HepG2 (cell line): ENCODE data around the gene DUOXA1. TPM values are rescaled to one million over a fixed set of nuclear protein-coding genes. Genes with fewer than 3 reads are reported as not detected.

ENCODE experiments used
- ATAC-seq: fragments of 200-7000 bp; cut with Tn5 transposase; 3 replicates; pipeline ENCODE4 v1.9.1; 2020; ENCODE audit warnings: mild to moderate bottlenecking, moderate library complexity
- BruUV-seq: library from RNA; stranded (reverse); fragments of 400-500 nt; replicated peaks from 2 replicates; lab custom pipeline; 2021; lab: Mats Ljungman, UMichigan
- CTCF ChIA-PET: fragments of 300-600 bp; formaldehyde crosslinking; extraction: SDS; loops from one replicate; lab custom pipeline; 2021; ENCODE audit warnings: low total read pairs, inconsistent platforms, low intra/inter-chr PET ratio; lab: Yijun Ruan, JAX
- POLR2A ChIA-PET: fragments of 350-600 bp; sonication (Branson Sonifier 250); formaldehyde crosslinking; loops from one replicate; lab custom pipeline; 2020; ENCODE audit warnings: antibody characterized with exemption, inconsistent platforms; lab: Yijun Ruan, JAX
- DNase-seq: peaks from one replicate; pipeline ENCODE4 v3.0.0-alpha.2; 2015; ENCODE audit warnings: low spot score
- FAIRE-seq: peaks from 3 replicates; lab custom pipeline; 2011; peaks lifted over from hg19 to GRCh38; lab: Jason Lieb, UNC
- H2AFZ ChIP-seq: one replicate; pipeline ENCODE4 v1.6.1; 2011; ENCODE audit warnings: low read length, inconsistent platforms
- H3K27ac ChIP-seq: fragments of 300-600 bp; 3 replicates; pipeline ENCODE4 v1.8.0; 2011; ENCODE audit warnings: mixed run types, mild to moderate bottlenecking, mixed read lengths, low read length, inconsistent platforms; ENCODE audit not compliant: insufficient read depth; ENCODE audit errors: extremely low read length
- H3K27me3 ChIP-seq, 2 experiments: fragments of 200-600 bp in 1 of 2; 2 replicates in 1 of 2; 3 replicates in 1 of 2; pipeline versions ENCODE4 v1.6.0 to v1.8.0; 2011; ENCODE audit warnings: low read length in 2 of 2, mild to moderate bottlenecking in 2 of 2, moderate library complexity in 2 of 2, inconsistent platforms in 1 of 2; ENCODE audit not compliant: insufficient read depth in 2 of 2, control insufficient read depth in 1 of 2
- H3K36me3 ChIP-seq, 2 experiments: fragments of 200-600 bp in 1 of 2; replicated peaks in 1 of 2; 2 replicates in 1 of 2; 3 replicates in 1 of 2; pipeline versions ENCODE4 v1.5.1 to v1.8.0; 2011; ENCODE audit warnings: low read length in 2 of 2, inconsistent platforms in 1 of 2; ENCODE audit not compliant: insufficient read depth in 2 of 2, control insufficient read depth in 1 of 2
- H3K4me1 ChIP-seq: 2 replicates; pipeline ENCODE4 v1.5.1; 2012; ENCODE audit warnings: low read length, inconsistent platforms; ENCODE audit not compliant: insufficient read depth
- H3K4me2 ChIP-seq: 2 replicates; pipeline ENCODE4 v1.6.0; 2011; ENCODE audit warnings: low read depth, low read length, inconsistent platforms
- H3K4me3 ChIP-seq, 3 experiments: fragments of 200-600 bp in 1 of 3; sonication (generic), shearing (Covaris generic) in 1 of 3; replicated peaks in 1 of 3; 2 replicates each; pipeline ENCODE4 v1.5.1; 2011 to 2016; ENCODE audit warnings: low read length in 3 of 3, inconsistent platforms in 2 of 3, low read depth in 2 of 3, mild to moderate bottlenecking in 2 of 3, control low read depth in 1 of 3, mixed read lengths in 1 of 3; ENCODE audit not compliant: insufficient read depth in 1 of 3
- H3K79me2 ChIP-seq: one replicate; pipeline ENCODE4 v1.6.1; 2011; ENCODE audit warnings: low read length, inconsistent platforms; ENCODE audit not compliant: insufficient read depth
- H3K9ac ChIP-seq: 2 replicates; pipeline ENCODE4 v1.6.0; 2011; ENCODE audit warnings: mild to moderate bottlenecking, low read depth, low read length, inconsistent platforms; ENCODE audit not compliant: insufficient read depth
- H3K9me3 ChIP-seq: 2 replicates; pipeline ENCODE4 v1.5.1; 2012; ENCODE audit warnings: mild to moderate bottlenecking, low read length
- H4K20me1 ChIP-seq: 2 replicates; pipeline ENCODE4 v1.6.0; 2011; ENCODE audit warnings: inconsistent platforms, mild to moderate bottlenecking, low read length, moderate library complexity; ENCODE audit not compliant: insufficient read depth
- EZH2 ChIP-seq: conservative IDR thresholded peaks from 2 replicates; pipeline ENCODE4 v1.6.1; 2012; ENCODE audit warnings: mild to moderate bottlenecking, low read depth, low read length, moderate library complexity
- IRF2 ChIP-seq: IDR thresholded peaks from 2 replicates; pipeline ENCODE4 v1.6.1; 2018; ENCODE audit warnings: missing genetic modification reagents, missing compliant biosample characterization
- ISL2 ChIP-seq: sonication (generic); formaldehyde crosslinking; IDR thresholded peaks from 2 replicates; pipeline ENCODE4 v1.5.0; 2020; ENCODE audit warnings: missing genetic modification reagents
- SATB2 ChIP-seq: sonication (generic); formaldehyde crosslinking; IDR thresholded peaks from 2 replicates; pipeline ENCODE4 v1.5.0; 2020; ENCODE audit warnings: missing genetic modification reagents
- TEAD3 ChIP-seq: optimal IDR thresholded peaks from 2 replicates; pipeline ENCODE3; 2016; ENCODE audit warnings: borderline replicate concordance
- ZFX ChIP-seq: sonication (generic); formaldehyde crosslinking; IDR thresholded peaks from 2 replicates; pipeline ENCODE4 v1.4.0; 2020; ENCODE audit warnings: mild to moderate bottlenecking, low read depth, missing genetic modification reagents, moderate library complexity
- WGBS: methylation state at CpG from one replicate; pipeline ENCODE4 v1.1.6; 2017; ENCODE audit warnings: low lambda C conversion rate; 5-methylcytosine and 5-hydroxymethylcytosine counted together
- in situ Hi-C: cut with HindIII; loops from 2 replicates; pipeline ENCODE4 v1.10.0; 2017; ENCODE audit warnings: low pct_unique_long_range_greater_than_20kb; ENCODE audit not compliant: extremely low pct_ligation_motif_present
- intact Hi-C: fragments of 100-400 bp; cut with micrococcal nuclease; formaldehyde crosslinking; loops from one replicate; pipeline ENCODE4 v1.10.0; 2022; ENCODE audit not compliant: unreplicated experiment
- polyA plus RNA-seq, 8 experiments: library from polyadenylated mRNA; depleted of rRNA in 3 of 8; stranded (reverse) in 7 of 8; unstranded in 1 of 8; fragments of >200 nt; fragmentation: Illumina TruSeq in 4 of 8; extraction: Trizol in 4 of 8; gene quantifications; 2 replicates each; pipeline versions ENCODE4 v1.2.1 to v1.2.3, GENCODE V29; 2011 to 2016; ENCODE audit warnings: low read depth in 4 of 8, missing spikeins in 1 of 8, mixed read lengths in 1 of 8; ENCODE audit not compliant: insufficient read depth in 1 of 8
- total RNA-seq, 5 experiments: library from RNA; depleted of rRNA; stranded (reverse); fragments of >200 nt; fragmentation: Illumina TruSeq; extraction: Trizol; gene quantifications; 2 replicates each; pipeline ENCODE4 v1.2.3, GENCODE V29; 2016; ENCODE audit warnings: low read depth in 1 of 5
- TF ChIP-seq, protein P1 (sequence below): sonication (generic); formaldehyde crosslinking; IDR thresholded peaks from 2 replicates; pipeline ENCODE4 v1.4.0; 2020; ENCODE audit warnings: mild to moderate bottlenecking, missing genetic modification reagents
- TF ChIP-seq, protein P2 (sequence below): sonication (generic); formaldehyde crosslinking; IDR thresholded peaks from 2 replicates; pipeline ENCODE4 v1.4.0; 2020; ENCODE audit warnings: missing genetic modification reagents, low read depth, mild to moderate bottlenecking, borderline replicate concordance
- TF ChIP-seq, protein P3 (sequence below): sonication (generic); formaldehyde crosslinking; conservative IDR thresholded peaks from 2 replicates; pipeline ENCODE4 v1.4.0; 2020; ENCODE audit warnings: missing genetic modification reagents
- TF ChIP-seq, protein P4 (sequence below): sonication (generic); IDR thresholded peaks from 2 replicates; pipeline ENCODE4 v1.6.1; 2016; ENCODE audit warnings: low read depth, borderline replicate concordance

The DUOXA1 gene
- total and polyA plus RNA-seq, 2 of the 13 experiments (the other 11 are each of a cell fraction or from before 2014, with no cell fraction given): not detected

DNA sequence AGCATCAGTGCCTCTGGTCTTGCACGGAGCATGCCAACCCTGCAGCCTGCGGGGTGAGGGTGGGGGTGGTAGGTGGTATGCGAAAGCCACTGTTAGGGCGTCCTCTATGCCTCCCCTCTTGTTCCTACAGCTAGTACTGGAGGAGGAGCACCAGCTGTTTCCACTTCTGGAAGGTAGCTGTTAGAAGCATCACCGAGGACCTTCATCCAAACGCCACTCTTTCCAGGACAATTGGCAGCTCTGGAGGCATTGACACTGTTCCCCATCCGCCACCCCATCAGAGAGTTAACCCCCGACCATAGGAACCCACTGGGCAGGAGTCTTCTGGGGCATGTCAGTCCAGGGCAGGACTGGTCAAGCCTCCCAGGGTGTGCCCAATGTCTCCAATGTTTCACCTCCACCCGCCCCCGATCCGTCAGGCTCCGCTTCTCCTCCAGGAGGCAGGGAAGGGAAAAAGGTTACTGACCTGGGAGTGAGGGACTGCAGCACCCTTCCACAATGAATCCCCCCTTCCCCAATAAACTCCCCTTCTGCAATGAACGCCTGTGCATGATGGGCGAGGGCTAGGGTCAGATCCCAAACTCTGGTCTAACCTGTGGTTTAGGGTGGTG, 16.2 kb downstream of the DUOXA1 start:
- BruUV-seq: no TSS peak

DNA sequence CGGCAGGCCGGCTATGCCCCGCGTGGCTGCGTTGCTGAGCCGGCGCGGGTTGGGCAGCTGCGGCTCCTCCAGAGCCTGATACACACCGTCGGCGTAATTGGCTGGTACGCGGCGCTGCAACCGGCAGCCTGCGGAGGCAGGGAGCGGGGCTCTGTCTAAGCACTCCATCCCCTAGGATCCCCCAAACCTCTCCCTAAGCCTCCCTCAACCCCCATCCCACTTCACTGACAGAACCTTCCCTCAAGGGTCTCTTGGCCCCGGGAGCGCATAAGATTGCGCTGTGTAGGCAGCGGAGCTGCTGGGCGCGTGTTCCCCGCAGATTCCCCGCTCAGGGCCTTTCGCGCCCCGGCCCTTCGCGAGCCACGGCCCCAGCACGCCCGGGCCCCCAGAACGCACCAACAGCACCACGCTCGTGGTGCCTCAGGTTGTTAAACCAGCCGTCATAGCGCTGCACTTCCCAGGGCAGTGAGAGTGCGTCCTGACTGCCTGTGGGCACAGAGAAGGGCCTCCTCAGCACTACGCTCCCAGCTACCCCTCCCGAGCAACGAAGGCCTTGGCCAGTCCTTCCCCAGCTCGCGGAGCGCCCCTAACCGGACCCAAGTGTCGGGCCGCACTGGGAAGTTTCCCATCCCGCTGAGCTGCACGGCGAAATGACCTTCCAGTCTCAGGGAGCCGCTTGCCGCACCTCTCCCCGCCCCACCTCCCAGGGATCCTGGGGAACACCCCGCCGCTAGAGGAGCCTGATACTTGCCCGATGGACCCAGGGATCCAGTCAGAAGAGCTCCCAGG, 16.9 kb downstream of the DUOXA1 start:
- CTCF ChIA-PET: no interaction called here
- ATAC-seq: no peak
- Histone ChIP-seq H3K4me1 (peaks cover 23% of the 10 kb centered on the region), H2AFZ (no peak overlapping the region), H3K27ac (no peak overlapping the region), H3K79me2 (no peaks in the 10 kb centered on the region), H4K20me1 (no peaks in the 10 kb centered on the region), H3K9ac (no peak overlapping the region), H3K4me2 (peak overlapping the region; percentile 18; the same call in 1 of the 2 replicates), H3K4me3 (no peak overlapping the region; a peak in 1 of 6 replicates), H3K36me3 (no peaks in the 10 kb centered on the region), H3K27me3 (peaks cover 15 to 69% of the 10 kb centered on the region in 2 experiments), H3K9me3 (no peaks in the 10 kb centered on the region)
- intact Hi-C loops (no loop called here), in situ Hi-C loops (no loop called here)
- no TSS peak for BruUV-seq
- no CpG with 5 or more reads among the region's 58 CpGs for WGBS
- FAIRE-seq: no peak
- no peak for DNase-seq
- POLR2A ChIA-PET: no interaction called here
- TF ChIP-seq EZH2 (peak; percentile 33; the same call in 1 of the 2 replicates), ZFX (CRISPR knock-in tag) (no peak), SATB2 (CRISPR knock-in tag) (no peak), IRF2 (CRISPR knock-in tag) (no peak), TEAD3 (CRISPR knock-in tag) (no peak), ISL2 (no peak)
- TF ChIP-seq, protein P1, sequence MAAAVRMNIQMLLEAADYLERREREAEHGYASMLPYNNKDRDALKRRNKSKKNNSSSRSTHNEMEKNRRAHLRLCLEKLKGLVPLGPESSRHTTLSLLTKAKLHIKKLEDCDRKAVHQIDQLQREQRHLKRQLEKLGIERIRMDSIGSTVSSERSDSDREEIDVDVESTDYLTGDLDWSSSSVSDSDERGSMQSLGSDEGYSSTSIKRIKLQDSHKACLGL (CRISPR knock-in tag): no peak
- TF ChIP-seq, protein P2, sequence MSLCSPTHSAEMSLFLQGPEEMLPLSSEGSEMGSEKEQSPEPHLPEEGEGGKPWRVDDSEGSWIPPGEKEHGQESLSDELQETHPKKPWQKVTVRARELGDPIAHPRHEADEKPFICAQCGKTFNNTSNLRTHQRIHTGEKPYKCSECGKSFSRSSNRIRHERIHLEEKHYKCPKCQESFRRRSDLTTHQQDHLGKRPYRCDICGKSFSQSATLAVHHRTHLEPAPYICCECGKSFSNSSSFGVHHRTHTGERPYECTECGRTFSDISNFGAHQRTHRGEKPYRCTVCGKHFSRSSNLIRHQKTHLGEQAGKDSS: no peak
- TF ChIP-seq, protein P3, sequence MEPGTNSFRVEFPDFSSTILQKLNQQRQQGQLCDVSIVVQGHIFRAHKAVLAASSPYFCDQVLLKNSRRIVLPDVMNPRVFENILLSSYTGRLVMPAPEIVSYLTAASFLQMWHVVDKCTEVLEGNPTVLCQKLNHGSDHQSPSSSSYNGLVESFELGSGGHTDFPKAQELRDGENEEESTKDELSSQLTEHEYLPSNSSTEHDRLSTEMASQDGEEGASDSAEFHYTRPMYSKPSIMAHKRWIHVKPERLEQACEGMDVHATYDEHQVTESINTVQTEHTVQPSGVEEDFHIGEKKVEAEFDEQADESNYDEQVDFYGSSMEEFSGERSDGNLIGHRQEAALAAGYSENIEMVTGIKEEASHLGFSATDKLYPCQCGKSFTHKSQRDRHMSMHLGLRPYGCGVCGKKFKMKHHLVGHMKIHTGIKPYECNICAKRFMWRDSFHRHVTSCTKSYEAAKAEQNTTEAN (CRISPR knock-in tag): no peak

More for the DNA sequence above, 16.2 kb downstream of the DUOXA1 start:
- H3K79me2 ChIP-seq: no peaks in the 10 kb centered on the region
- H4K20me1 ChIP-seq: no peaks in the 10 kb centered on the region
- no peak overlapping the region for H3K27ac ChIP-seq
- H3K9me3 ChIP-seq: no peaks in the 10 kb centered on the region
- no peak overlapping the region for H3K4me3 ChIP-seq
- peaks cover 25% of the 10 kb centered on the region for H3K4me1 ChIP-seq
- WGBS: 44% methylated on average over 9 of the region's 14 CpGs
- DNase-seq: no peak
- peak overlapping the region; percentile 78; the same call in 1 of the 2 replicates for H3K4me2 ChIP-seq
- ChIA-PET POLR2A (no interaction called here), CTCF (no interaction called here)
- no peak overlapping the region for H3K9ac ChIP-seq
- H3K27me3 ChIP-seq: peaks cover 15 to 62% of the 10 kb centered on the region in 2 experiments
- no peak for ATAC-seq
- H3K36me3 ChIP-seq: no peaks in the 10 kb centered on the region
- H2AFZ ChIP-seq: no peak overlapping the region
- peak; percentile 9; the same call in 1 of the 2 replicates for TF ChIP-seq EZH2
- TF ChIP-seq, protein P4, sequence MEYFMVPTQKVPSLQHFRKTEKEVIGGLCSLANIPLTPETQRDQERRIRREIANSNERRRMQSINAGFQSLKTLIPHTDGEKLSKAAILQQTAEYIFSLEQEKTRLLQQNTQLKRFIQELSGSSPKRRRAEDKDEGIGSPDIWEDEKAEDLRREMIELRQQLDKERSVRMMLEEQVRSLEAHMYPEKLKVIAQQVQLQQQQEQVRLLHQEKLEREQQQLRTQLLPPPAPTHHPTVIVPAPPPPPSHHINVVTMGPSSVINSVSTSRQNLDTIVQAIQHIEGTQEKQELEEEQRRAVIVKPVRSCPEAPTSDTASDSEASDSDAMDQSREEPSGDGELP: no peak
- no peak for FAIRE-seq
- intact Hi-C loops: no loop called here
- in situ Hi-C loops: no loop called here
